Natural killer cell (primary cell): ENCODE results near the gene ARF1. TPM values are rescaled to one million over a fixed set of nuclear protein-coding genes. Genes with fewer than 3 reads are reported as not detected.

Source experiments
- ATAC-seq, 3 donors: fragments of 150-1000 bp in 2 of 3; fragments of 200-7000 bp in 1 of 3; cut with Tn5 transposase; 1 replicate in 1 of 3; 2 replicates in 2 of 3; pipeline ENCODE4 v1.10.0; 2021; ENCODE audit warnings: mild to moderate bottlenecking in 2 of 3, moderate library complexity in 2 of 3
- DNase-seq, 2 donors: peaks; one replicate each; pipeline versions ENCODE4 v3.0.0 to v3.0.0-alpha.2; 2013 to 2021; ENCODE audit warnings: mixed read lengths in 1 of 2
- H3K27ac ChIP-seq: one replicate; pipeline ENCODE4 v1.5.1; 2013; ENCODE audit warnings: mild to moderate bottlenecking, low read length
- H3K27me3 ChIP-seq: one replicate; pipeline ENCODE4 v1.6.1; 2013; ENCODE audit warnings: low read length; ENCODE audit not compliant: control insufficient read depth, insufficient read depth
- H3K36me3 ChIP-seq: one replicate; pipeline ENCODE4 v1.6.1; 2013; ENCODE audit warnings: low read length; ENCODE audit not compliant: control insufficient read depth, insufficient read depth
- H3K4me1 ChIP-seq: one replicate; pipeline ENCODE4 v1.6.1; 2013; ENCODE audit warnings: low read length; ENCODE audit not compliant: control insufficient read depth, insufficient read depth
- H3K4me3 ChIP-seq: one replicate; pipeline ENCODE4 v1.5.1; 2013; ENCODE audit warnings: low read length
- H3K9me3 ChIP-seq: one replicate; pipeline ENCODE4 v1.6.1; 2013; ENCODE audit warnings: low read length; ENCODE audit not compliant: control insufficient read depth, insufficient read depth
- H3K27ac Mint-ChIP-seq, 2 donors: one replicate each; pipeline ENCODE4 v1.8.0; 2022; ENCODE audit warnings: mild to moderate bottlenecking in 2 of 2, mixed read lengths in 2 of 2, moderate library complexity in 1 of 2
- H3K27me3 Mint-ChIP-seq, 2 donors: one replicate each; pipeline ENCODE4 v1.8.0; 2022; ENCODE audit warnings: low read depth in 2 of 2, mixed read lengths in 2 of 2
- H3K36me3 Mint-ChIP-seq: one replicate; pipeline ENCODE4 v1.8.0; 2022; ENCODE audit warnings: mixed read lengths
- H3K4me1 Mint-ChIP-seq, 2 donors: one replicate each; pipeline ENCODE4 v1.8.0; 2022; ENCODE audit warnings: mixed read lengths in 2 of 2
- H3K4me3 Mint-ChIP-seq: one replicate; pipeline ENCODE4 v1.8.0; 2022; ENCODE audit warnings: mild to moderate bottlenecking, moderate library complexity, mixed read lengths
- H3K9me3 Mint-ChIP-seq, 2 donors: one replicate each; pipeline ENCODE4 v1.8.0; 2022; ENCODE audit warnings: mixed read lengths in 2 of 2
- WGBS: methylation state at CpG from one replicate; pipeline ENCODE4 v1.1.7; 2013; ENCODE audit warnings: missing lambda C conversion rate; ENCODE audit not compliant: insufficient coverage; 5-methylcytosine and 5-hydroxymethylcytosine counted together
- intact Hi-C: fragments of 100-400 bp; cut with micrococcal nuclease; formaldehyde crosslinking; loops from one replicate; pipeline ENCODE4 v1.14.2; 2022
- total RNA-seq, 4 donors: library from RNA; stranded (reverse); fragments of 120-200 nt in 1 of 4; gene quantifications; one replicate each; pipeline versions ENCODE4 v1.2.3 to v1.2.4, GENCODE V29; 2013 to 2022
- TF ChIP-seq, protein P1 (sequence below): fragments of 200-600 bp; IDR thresholded peaks from one replicate; pipeline ENCODE4 v1.8.0; 2022; ENCODE audit warnings: antibody characterized with exemption

Gene ARF1
- total RNA-seq, 3 donors from 2014 or later (not counting 1 experiment from before 2014, with no cell fraction given), result 368 to 427 (median 424) TPM

DNA sequence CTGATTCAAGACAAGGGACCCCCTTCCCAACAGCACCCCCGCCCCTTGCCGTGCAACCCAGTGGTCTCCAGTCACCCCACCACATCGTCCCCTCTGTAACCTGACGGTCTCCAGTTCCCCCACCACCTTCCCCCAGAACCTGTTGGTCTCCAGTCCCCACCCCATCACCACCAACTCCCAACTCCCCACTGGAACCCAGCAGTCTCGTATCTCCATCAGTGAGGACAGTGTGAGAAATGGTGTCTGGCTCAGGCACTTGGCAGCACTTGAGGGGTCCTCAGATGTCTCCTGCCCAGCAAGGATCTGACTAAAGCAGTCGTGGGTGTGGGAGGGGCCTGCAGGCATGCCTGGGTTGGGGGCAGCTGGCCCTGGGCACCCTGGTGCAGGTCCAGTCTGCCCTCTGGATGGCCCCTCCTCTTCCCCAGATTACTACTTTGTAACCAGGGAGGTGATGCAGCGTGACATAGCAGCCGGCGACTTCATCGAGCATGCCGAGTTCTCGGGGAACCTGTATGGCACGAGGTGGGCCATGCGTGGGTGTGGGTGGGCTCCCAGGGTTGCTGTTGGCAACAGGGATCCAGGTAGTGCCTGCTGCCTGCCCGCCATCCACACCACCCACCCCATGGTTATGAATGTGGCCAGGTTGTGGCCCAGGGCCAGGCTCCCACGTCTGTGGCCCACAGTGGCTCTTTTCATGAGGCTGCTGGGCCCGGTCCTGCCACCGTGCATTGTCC lies 64.1 kb downstream of the ARF1 start:
- no peak overlapping the region for H3K27ac Mint-ChIP-seq
- TF ChIP-seq, protein P1, sequence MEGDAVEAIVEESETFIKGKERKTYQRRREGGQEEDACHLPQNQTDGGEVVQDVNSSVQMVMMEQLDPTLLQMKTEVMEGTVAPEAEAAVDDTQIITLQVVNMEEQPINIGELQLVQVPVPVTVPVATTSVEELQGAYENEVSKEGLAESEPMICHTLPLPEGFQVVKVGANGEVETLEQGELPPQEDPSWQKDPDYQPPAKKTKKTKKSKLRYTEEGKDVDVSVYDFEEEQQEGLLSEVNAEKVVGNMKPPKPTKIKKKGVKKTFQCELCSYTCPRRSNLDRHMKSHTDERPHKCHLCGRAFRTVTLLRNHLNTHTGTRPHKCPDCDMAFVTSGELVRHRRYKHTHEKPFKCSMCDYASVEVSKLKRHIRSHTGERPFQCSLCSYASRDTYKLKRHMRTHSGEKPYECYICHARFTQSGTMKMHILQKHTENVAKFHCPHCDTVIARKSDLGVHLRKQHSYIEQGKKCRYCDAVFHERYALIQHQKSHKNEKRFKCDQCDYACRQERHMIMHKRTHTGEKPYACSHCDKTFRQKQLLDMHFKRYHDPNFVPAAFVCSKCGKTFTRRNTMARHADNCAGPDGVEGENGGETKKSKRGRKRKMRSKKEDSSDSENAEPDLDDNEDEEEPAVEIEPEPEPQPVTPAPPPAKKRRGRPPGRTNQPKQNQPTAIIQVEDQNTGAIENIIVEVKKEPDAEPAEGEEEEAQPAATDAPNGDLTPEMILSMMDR, result no peak
- no peak for ATAC-seq
- peaks cover 17 to 35% of the 10 kb centered on the region in 2 donors for H3K4me1 Mint-ChIP-seq
- no peaks in the 10 kb centered on the region for H3K9me3 ChIP-seq
- no peak overlapping the region for H3K4me3 ChIP-seq
- no peaks in the 10 kb centered on the region for H3K9me3 Mint-ChIP-seq
- peaks cover 42% of the 10 kb centered on the region for H3K36me3 ChIP-seq
- DNase-seq, result no peak
- intact Hi-C loops, result no loop called here
- H3K27me3 Mint-ChIP-seq, result no peaks in the 10 kb centered on the region
- 94% methylated on average over 18 of the region's 18 CpGs for WGBS
- H3K4me1 ChIP-seq, result peaks cover 45% of the 10 kb centered on the region
- H3K36me3 Mint-ChIP-seq, result no peaks in the 10 kb centered on the region
- H3K27me3 ChIP-seq, result no peaks in the 10 kb centered on the region
- no peak overlapping the region for H3K27ac ChIP-seq
- no peak overlapping the region for H3K4me3 Mint-ChIP-seq

DNA sequence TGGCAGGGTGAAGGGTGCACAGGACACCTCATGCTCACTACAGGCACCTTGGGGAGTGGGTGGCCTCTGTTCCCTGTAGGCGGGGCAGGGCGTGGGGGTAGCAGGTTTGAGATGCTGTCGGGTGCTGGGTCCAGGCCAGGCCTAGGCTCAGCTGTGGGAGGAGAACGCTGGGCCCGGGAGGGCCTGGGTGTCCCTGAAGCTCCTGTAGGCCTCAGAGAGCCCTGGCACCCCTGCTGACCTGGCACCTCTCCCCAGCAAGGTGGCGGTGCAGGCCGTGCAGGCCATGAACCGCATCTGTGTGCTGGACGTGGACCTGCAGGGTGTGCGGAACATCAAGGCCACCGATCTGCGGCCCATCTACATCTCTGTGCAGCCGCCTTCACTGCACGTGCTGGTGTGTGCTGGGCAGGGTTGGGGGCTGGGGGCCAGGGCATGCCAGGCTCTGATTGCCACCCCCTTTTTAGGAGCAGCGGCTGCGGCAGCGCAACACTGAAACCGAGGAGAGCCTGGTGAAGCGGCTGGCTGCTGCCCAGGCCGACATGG lies 64.7 kb downstream of the ARF1 start:
- ATAC-seq (no peak), DNase-seq (no peak)
- Mint-ChIP-seq H3K27me3 (no peaks in the 10 kb centered on the region), H3K4me1 (peaks cover 17 to 32% of the 10 kb centered on the region in 2 donors), H3K27ac (no peak overlapping the region), H3K36me3 (no peaks in the 10 kb centered on the region), H3K9me3 (no peaks in the 10 kb centered on the region), H3K4me3 (no peak overlapping the region)
- TF ChIP-seq, protein P1, result no peak
- intact Hi-C loops, result no loop called here
- Histone ChIP-seq H3K4me3 (no peak overlapping the region), H3K4me1 (peaks cover 38% of the 10 kb centered on the region), H3K36me3 (peaks cover 42% of the 10 kb centered on the region), H3K9me3 (no peaks in the 10 kb centered on the region), H3K27ac (no peak overlapping the region), H3K27me3 (no peaks in the 10 kb centered on the region)
- WGBS, result 95% methylated on average over 20 of the region's 20 CpGs

DNA sequence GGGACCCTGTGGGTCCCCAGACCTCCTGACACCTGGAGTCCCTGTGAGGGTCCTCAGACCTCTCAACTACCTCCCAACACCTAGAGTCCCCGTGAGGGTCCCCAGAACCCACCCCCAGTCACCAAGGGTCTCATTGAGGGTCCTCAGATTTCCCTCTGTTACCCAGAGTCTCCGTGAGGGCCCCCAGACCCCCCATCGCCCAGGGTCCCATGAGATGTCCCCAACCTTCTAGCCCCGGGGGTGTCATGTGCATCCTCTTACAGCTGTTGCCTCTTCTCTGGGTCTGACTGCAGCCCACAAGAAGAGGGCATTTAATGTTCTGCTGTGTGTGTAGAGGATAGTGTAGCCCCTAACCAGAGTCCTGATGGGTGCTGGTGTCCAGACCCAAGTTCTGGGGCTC lies 65.3 kb downstream of the ARF1 start:
- H3K4me3 Mint-ChIP-seq, result no peak overlapping the region
- H3K27me3 Mint-ChIP-seq, result no peaks in the 10 kb centered on the region
- H3K9me3 Mint-ChIP-seq, result no peaks in the 10 kb centered on the region
- Histone ChIP-seq H3K4me1 (peaks cover 33% of the 10 kb centered on the region), H3K9me3 (no peaks in the 10 kb centered on the region), H3K27ac (no peak overlapping the region), H3K36me3 (peaks cover 42% of the 10 kb centered on the region), H3K27me3 (no peaks in the 10 kb centered on the region), H3K4me3 (no peak overlapping the region)
- WGBS, result 94% methylated on average over 4 of the region's 4 CpGs
- no peak for DNase-seq
- TF ChIP-seq, protein P1, result no peak
- H3K4me1 Mint-ChIP-seq, result peaks cover 15 to 30% of the 10 kb centered on the region in 2 donors
- no peak for ATAC-seq
- intact Hi-C loops, result no loop called here
- H3K27ac Mint-ChIP-seq, result no peak overlapping the region
- no peaks in the 10 kb centered on the region for H3K36me3 Mint-ChIP-seq
